GM12878 (cell line): ENCODE data around the gene ACTL10. TPM values are rescaled to one million over a fixed set of nuclear protein-coding genes. Genes with fewer than 3 reads are reported as not detected.

Experiments
- ATAC-seq: fragments of 200-7000 bp; cut with Tn5 transposase; 3 replicates; pipeline ENCODE4 v1.9.1; 2020; ENCODE audit warnings: mild to moderate bottlenecking, moderate library complexity
- BruUV-seq: library from RNA; stranded (reverse); fragments of 400-500 nt; replicated peaks from 2 replicates; lab custom pipeline; 2021; lab: Mats Ljungman, UMichigan
- CTCF ChIA-PET: fragments of 300-600 bp; sonication (Branson Sonifier 250); formaldehyde crosslinking; extraction: SDS; loops from one replicate; lab custom pipeline; 2021; ENCODE audit warnings: inconsistent platforms; lab: Yijun Ruan, JAX
- POLR2A ChIA-PET: fragments of 350-600 bp; formaldehyde crosslinking; extraction: SDS; loops from one replicate; lab custom pipeline; 2021; ENCODE audit warnings: inconsistent platforms; lab: Charles Lee
- RAD21 ChIA-PET: fragments of 300-600 bp; sonication (Branson Sonifier 250); formaldehyde crosslinking; loops from one replicate; lab custom pipeline; 2023; ENCODE audit warnings: antibody characterized with exemption; ENCODE audit not compliant: unreplicated experiment; lab: Charles Lee
- SMC1A ChIA-PET: fragments of 300-600 bp; sonication (Branson Sonifier 250); formaldehyde crosslinking; loops from one replicate; lab custom pipeline; 2023; ENCODE audit not compliant: unreplicated experiment, uncharacterized antibody; lab: Charles Lee
- DNase-seq: peaks from one replicate; pipeline ENCODE4 v3.0.0-alpha.2; 2011; ENCODE audit warnings: low read depth, low spot score
- FAIRE-seq: peaks from 3 replicates; lab custom pipeline; 2011; peaks lifted over from hg19 to GRCh38; lab: Jason Lieb, UNC
- H2AFZ ChIP-seq: 2 replicates; pipeline ENCODE4 v1.6.0; 2011; ENCODE audit warnings: low read depth, low read length, control low read depth; ENCODE audit not compliant: control insufficient read depth
- H3K27ac ChIP-seq: 2 replicates; pipeline ENCODE4 v1.5.1; 2011; ENCODE audit warnings: control low read depth; ENCODE audit not compliant: control insufficient read depth, insufficient read depth
- H3K27me3 ChIP-seq, 2 experiments: replicated peaks in 1 of 2; 2 replicates each; pipeline versions ENCODE4 v1.6.0 to v1.6.1; 2011; ENCODE audit warnings: low read length in 1 of 2; ENCODE audit not compliant: control insufficient read depth in 2 of 2, insufficient read depth in 2 of 2
- H3K36me3 ChIP-seq, 2 experiments: 2 replicates each; pipeline ENCODE4 v1.5.1; 2011; ENCODE audit warnings: low read length in 1 of 2; ENCODE audit not compliant: control insufficient read depth in 2 of 2, insufficient read depth in 2 of 2
- H3K4me1 ChIP-seq: 2 replicates; pipeline ENCODE4 v1.6.1; 2011; ENCODE audit warnings: mild to moderate bottlenecking, low read length, moderate library complexity, mixed read lengths; ENCODE audit not compliant: control insufficient read depth, insufficient read depth
- H3K4me2 ChIP-seq: 2 replicates; pipeline ENCODE4 v1.6.0; 2011; ENCODE audit warnings: control low read depth; ENCODE audit not compliant: control insufficient read depth, insufficient read depth
- H3K4me3 ChIP-seq: fragments of 200-600 bp; sonication (generic); 2 replicates; pipeline ENCODE4 v1.5.1; 2016
- H3K79me2 ChIP-seq: 2 replicates; pipeline ENCODE4 v1.6.0; 2011; ENCODE audit warnings: low read length; ENCODE audit not compliant: control insufficient read depth, insufficient read depth
- H3K9ac ChIP-seq: 2 replicates; pipeline ENCODE4 v1.8.0; 2011; ENCODE audit warnings: low read length, control low read depth, mixed read lengths; ENCODE audit not compliant: control insufficient read depth, insufficient read depth
- H3K9me3 ChIP-seq: replicated peaks from 3 replicates; pipeline ENCODE4 v1.5.1; 2011; ENCODE audit warnings: mild to moderate bottlenecking, low read length; ENCODE audit not compliant: control insufficient read depth, insufficient read depth
- H4K20me1 ChIP-seq: 2 replicates; pipeline ENCODE4 v1.6.0; 2011; ENCODE audit not compliant: control insufficient read depth, insufficient read depth
- BMI1 ChIP-seq: fragments of 450-650 bp; IDR thresholded peaks from 2 replicates; pipeline ENCODE4 v1.6.1; 2016; ENCODE audit warnings: mild to moderate bottlenecking, moderate library complexity, borderline replicate concordance
- E2F8 ChIP-seq: fragments of 450-650 bp; IDR thresholded peaks from 2 replicates; pipeline ENCODE4 v1.6.1; 2018; ENCODE audit warnings: mild to moderate bottlenecking, low read depth, moderate library complexity; ENCODE audit not compliant: partially characterized antibody
- EED ChIP-seq: sonication (generic); IDR thresholded peaks from 2 replicates; pipeline ENCODE4 v1.6.1; 2016; ENCODE audit warnings: antibody characterized with exemption, low read depth
- LARP7 ChIP-seq: fragments of 450-650 bp; IDR thresholded peaks from 2 replicates; pipeline ENCODE4 v1.6.1; 2017; ENCODE audit warnings: mild to moderate bottlenecking
- MTA2 ChIP-seq: fragments of 450-650 bp; IDR thresholded peaks from 2 replicates; pipeline ENCODE4 v1.6.1; 2016; ENCODE audit warnings: low read depth, mild to moderate bottlenecking, moderate library complexity
- POLR2AphosphoS2 ChIP-seq: IDR thresholded peaks from 2 replicates; pipeline ENCODE4 v1.6.1; 2011; ENCODE audit warnings: low read depth, mild to moderate bottlenecking, low read length, improper control_type of control experiment, moderate library complexity
- PRDM15 ChIP-seq: fragments of 450-650 bp; formaldehyde crosslinking; IDR thresholded peaks from 2 replicates; pipeline ENCODE4 v1.4.0; 2020; ENCODE audit warnings: mild to moderate bottlenecking, moderate library complexity
- RUNX3 ChIP-seq: IDR thresholded peaks from 2 replicates; pipeline ENCODE4 v1.6.1; 2012; ENCODE audit warnings: low read length, inconsistent platforms
- STAT3 ChIP-seq: IDR thresholded peaks from 2 replicates; pipeline ENCODE4 v1.6.1; 2011; ENCODE audit warnings: low read depth, low read length, improper control_type of control experiment
- WGBS: methylation state at CpG from one replicate; pipeline ENCODE4 v1.1.6; 2016; ENCODE audit warnings: low lambda C conversion rate; ENCODE audit not compliant: insufficient replicate concordance, insufficient coverage; ENCODE audit errors: missing lambda C conversion rate; 5-methylcytosine and 5-hydroxymethylcytosine counted together
- in situ Hi-C: fragments of 300-500 bp; cut with MboI; formaldehyde crosslinking; loops from 9 replicates; pipeline ENCODE4 v1.14.3; 2018; ENCODE audit warnings: mixed read lengths
- intact Hi-C: fragments of 100-400 bp; cut with micrococcal nuclease; formaldehyde crosslinking; loops from one replicate; pipeline ENCODE4 v1.14.2; 2022; ENCODE audit not compliant: unreplicated experiment
- polyA plus RNA-seq, 11 experiments: library from polyadenylated mRNA; depleted of rRNA in 4 of 11; unstranded in 6 of 11; stranded (reverse) in 5 of 11; fragments of >200 nt; fragmentation: Nextera tagmentation in 4 of 11; fragmentation: Illumina TruSeq in 1 of 11; extraction: Ambion mirVana in 4 of 11; extraction: Trizol in 1 of 11; gene quantifications; 1 replicate in 1 of 11; 2 replicates in 10 of 11; pipeline versions ENCODE4 v1.2.1 to v1.2.3, GENCODE V29; 2011 to 2016; ENCODE audit warnings: inconsistent platforms in 2 of 11, missing spikeins in 2 of 11, low read depth in 1 of 11
- total RNA-seq, 4 experiments: library from RNA; depleted of rRNA in 3 of 4; stranded (reverse); fragments of >200 nt in 3 of 4; fragmentation: Illumina TruSeq in 1 of 4; extraction: Trizol in 1 of 4; gene quantifications; 2 replicates each; pipeline versions ENCODE4 v1.2.1 to v1.2.3, GENCODE V29; 2013 to 2021
- TF ChIP-seq, protein P1 (sequence below): fragments of 450-650 bp; IDR thresholded peaks from 2 replicates; pipeline ENCODE4 v1.6.1; 2017; ENCODE audit warnings: borderline replicate concordance
- TF ChIP-seq, protein P2 (sequence below): fragments of 450-650 bp; IDR thresholded peaks from 2 replicates; pipeline ENCODE4 v1.6.1; 2014; ENCODE audit warnings: mild to moderate bottlenecking

ACTL10 gene
- total and polyA plus RNA-seq, 10 of the 15 experiments (the other 5 are each of a cell fraction or from before 2014, with no cell fraction given) = 0.12 to 5.0 (median 0.89) TPM

GRCh38 chr20:33680686-33681085, 13.9 kb downstream of the ACTL10 start:
- ChIA-PET SMC1A (interaction anchor here (1.2 to 1.7 kb wide), 2 partner anchors 18 to 75 kb away, joined by 3 read pairs; no protein-coding TSS in a partner anchor), POLR2A (interaction anchor here (0.7 kb wide), 1 partner anchor 27 kb away, joined by 3 read pairs; no protein-coding TSS in a partner anchor), RAD21 (no interaction called here), CTCF (interaction anchor here (3.3 kb wide), 1 partner anchor 13 kb away, joined by 36 read pairs; the partner anchor contains the start of gene ACTL10)
- 100% methylated on average over 2 of the region's 2 CpGs for WGBS
- BruUV-seq = no TSS peak
- FAIRE-seq (no peak), ATAC-seq (no peak), DNase-seq (no peak)
- Histone ChIP-seq H3K9me3 (no peaks in the 10 kb centered on the region), H4K20me1 (no peaks in the 10 kb centered on the region), H3K4me3 (no peak overlapping the region), H3K27me3 (no peaks in the 10 kb centered on the region), H2AFZ (no peak overlapping the region), H3K4me2 (peak overlapping the region; percentile 60; the same call in 1 of the 2 replicates), H3K9ac (no peak overlapping the region), H3K4me1 (peaks cover 39% of the 10 kb centered on the region), H3K27ac (peak overlapping the region; percentile 2; the same call in 1 of the 2 replicates), H3K36me3 (peaks cover 0 to 5% of the 10 kb centered on the region in 2 experiments; a peak in 3 of 4 replicates), H3K79me2 (peaks cover 48% of the 10 kb centered on the region)
- in situ Hi-C loops = no loop called here
- no peak for TF ChIP-seq BMI1
- TF ChIP-seq POLR2AphosphoS2 = no peak
- no peak for TF ChIP-seq RUNX3
- TF ChIP-seq MTA2 = no peak
- TF ChIP-seq EED = no peak
- TF ChIP-seq, protein P1, sequence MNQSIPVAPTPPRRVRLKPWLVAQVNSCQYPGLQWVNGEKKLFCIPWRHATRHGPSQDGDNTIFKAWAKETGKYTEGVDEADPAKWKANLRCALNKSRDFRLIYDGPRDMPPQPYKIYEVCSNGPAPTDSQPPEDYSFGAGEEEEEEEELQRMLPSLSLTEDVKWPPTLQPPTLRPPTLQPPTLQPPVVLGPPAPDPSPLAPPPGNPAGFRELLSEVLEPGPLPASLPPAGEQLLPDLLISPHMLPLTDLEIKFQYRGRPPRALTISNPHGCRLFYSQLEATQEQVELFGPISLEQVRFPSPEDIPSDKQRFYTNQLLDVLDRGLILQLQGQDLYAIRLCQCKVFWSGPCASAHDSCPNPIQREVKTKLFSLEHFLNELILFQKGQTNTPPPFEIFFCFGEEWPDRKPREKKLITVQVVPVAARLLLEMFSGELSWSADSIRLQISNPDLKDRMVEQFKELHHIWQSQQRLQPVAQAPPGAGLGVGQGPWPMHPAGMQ = no peak
- no peak for TF ChIP-seq PRDM15
- TF ChIP-seq E2F8 = no peak
- no peak for TF ChIP-seq LARP7
- TF ChIP-seq STAT3 = no peak
- TF ChIP-seq, protein P2, sequence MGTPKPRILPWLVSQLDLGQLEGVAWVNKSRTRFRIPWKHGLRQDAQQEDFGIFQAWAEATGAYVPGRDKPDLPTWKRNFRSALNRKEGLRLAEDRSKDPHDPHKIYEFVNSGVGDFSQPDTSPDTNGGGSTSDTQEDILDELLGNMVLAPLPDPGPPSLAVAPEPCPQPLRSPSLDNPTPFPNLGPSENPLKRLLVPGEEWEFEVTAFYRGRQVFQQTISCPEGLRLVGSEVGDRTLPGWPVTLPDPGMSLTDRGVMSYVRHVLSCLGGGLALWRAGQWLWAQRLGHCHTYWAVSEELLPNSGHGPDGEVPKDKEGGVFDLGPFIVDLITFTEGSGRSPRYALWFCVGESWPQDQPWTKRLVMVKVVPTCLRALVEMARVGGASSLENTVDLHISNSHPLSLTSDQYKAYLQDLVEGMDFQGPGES = no peak
- intact Hi-C loops = loop anchor here (10.0 kb wide), 1 partner anchor 314 kb away; the partner anchor contains the start of gene RALY
